GM10248 (cell line): ENCODE data around the gene LACRT.

Source experiments
- CTCF ChIA-PET: fragments of 300-600 bp; sonication (Branson Sonifier 250); formaldehyde crosslinking; extraction: SDS; loops from one replicate; lab custom pipeline; 2021; ENCODE audit warnings: antibody characterized with exemption; lab: Yijun Ruan, JAX
- POLR2A ChIA-PET: fragments of 350-650 bp; sonication (Branson Sonifier 250); formaldehyde crosslinking; extraction: SDS; loops from one replicate; lab custom pipeline; 2020; ENCODE audit warnings: antibody characterized with exemption; lab: Yijun Ruan, JAX
- DNase-seq: peaks from one replicate; pipeline ENCODE4 v3.0.0; 2012; ENCODE audit errors: extremely low spot score
- TF ChIP-seq, protein P1 (sequence below): IDR thresholded peaks from 2 replicates; pipeline ENCODE4 v1.5.1; 2012; ENCODE audit warnings: mild to moderate bottlenecking, low read depth; ENCODE audit errors: extremely low read depth, missing control alignments, control extremely low read depth

Gene LACRT

DNA sequence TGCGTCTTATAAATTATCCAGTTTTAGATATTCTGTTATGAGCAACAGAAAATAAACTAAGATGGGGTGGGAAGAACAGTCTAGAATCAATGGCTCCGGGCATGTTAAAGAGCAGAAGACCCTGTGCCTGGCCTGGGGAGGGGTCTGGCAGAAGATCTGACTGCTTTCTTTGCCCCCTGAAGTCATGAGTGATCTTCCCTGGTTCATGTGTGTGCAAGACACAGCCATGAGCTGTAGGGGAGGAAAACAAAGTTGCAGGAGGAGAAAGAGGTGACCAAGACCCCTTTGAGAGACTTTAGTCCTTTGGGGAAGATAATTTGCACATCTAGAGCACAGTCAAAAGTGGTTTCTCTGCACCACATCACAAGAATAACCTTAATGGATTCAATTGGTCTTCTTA lies 4.8 kb downstream of the LACRT start:
- TF ChIP-seq, protein P1, sequence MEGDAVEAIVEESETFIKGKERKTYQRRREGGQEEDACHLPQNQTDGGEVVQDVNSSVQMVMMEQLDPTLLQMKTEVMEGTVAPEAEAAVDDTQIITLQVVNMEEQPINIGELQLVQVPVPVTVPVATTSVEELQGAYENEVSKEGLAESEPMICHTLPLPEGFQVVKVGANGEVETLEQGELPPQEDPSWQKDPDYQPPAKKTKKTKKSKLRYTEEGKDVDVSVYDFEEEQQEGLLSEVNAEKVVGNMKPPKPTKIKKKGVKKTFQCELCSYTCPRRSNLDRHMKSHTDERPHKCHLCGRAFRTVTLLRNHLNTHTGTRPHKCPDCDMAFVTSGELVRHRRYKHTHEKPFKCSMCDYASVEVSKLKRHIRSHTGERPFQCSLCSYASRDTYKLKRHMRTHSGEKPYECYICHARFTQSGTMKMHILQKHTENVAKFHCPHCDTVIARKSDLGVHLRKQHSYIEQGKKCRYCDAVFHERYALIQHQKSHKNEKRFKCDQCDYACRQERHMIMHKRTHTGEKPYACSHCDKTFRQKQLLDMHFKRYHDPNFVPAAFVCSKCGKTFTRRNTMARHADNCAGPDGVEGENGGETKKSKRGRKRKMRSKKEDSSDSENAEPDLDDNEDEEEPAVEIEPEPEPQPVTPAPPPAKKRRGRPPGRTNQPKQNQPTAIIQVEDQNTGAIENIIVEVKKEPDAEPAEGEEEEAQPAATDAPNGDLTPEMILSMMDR = no peak
- ChIA-PET CTCF (interaction anchor here (1.4 kb wide), 2 partner anchors 18 to 28 kb away, joined by 3 to 4 read pairs; no protein-coding TSS in a partner anchor), POLR2A (no interaction called here)
- no peak for DNase-seq

DNA sequence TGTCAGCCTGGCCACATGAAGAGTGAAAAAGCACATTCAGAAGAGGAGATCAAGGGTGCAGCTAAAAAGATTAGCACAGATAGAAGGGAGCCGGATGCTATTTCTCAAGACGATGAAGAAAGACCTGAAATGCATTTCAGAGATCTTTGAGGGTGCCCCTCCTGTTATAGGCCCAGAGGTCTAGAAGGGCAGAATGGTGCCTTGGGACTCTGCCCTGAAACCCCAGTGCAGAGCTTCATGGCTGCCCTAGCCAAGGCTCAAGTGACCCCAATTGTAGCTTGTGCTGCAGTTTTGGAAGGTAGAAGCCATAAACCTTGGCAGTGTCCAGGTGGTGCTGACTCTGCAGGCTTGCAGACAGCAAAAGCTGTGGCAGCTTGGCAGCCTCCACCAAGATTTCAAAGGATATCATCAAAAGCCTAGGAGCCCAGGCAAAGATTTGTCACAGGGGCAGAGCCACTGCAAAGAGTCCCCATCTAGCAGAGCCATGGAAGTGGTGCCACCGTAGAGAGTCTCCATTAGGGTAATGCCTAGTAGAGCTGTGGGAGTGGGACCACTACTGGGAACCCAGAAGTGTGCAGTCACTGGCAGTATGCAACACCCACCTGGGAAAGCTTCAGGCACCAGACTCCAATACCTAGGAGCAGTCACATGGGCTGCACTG lies 6.4 kb downstream of the LACRT start:
- TF ChIP-seq, protein P1 = no peak
- ChIA-PET CTCF (interaction anchor here (0.8 to 1.4 kb wide), 2 partner anchors 16 to 48 kb away, joined by 3 read pairs; no protein-coding TSS in a partner anchor), POLR2A (no interaction called here)
- DNase-seq = no peak

DNA sequence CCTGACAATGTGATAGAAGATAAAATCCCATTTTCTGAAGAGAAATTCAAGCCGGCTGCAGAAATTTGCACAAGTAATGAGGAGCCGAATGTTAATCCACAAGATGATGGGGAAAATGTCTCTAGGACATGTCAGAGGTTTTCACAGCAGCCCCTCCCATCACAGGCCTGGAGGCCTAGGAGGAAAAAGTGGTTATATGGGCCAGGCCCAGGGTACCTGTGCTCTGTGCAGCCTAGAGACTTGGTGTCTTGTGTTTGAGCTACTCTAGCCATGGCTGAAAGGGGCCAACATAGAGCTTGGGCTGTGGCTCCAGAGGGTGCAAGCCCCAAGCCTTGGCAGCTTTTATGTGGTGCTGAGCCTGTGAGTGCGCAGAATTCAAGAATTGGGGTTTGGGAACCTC lies 7.4 kb downstream of the LACRT start:
- TF ChIP-seq, protein P1 = no peak
- ChIA-PET POLR2A (no interaction called here), CTCF (no interaction called here)
- DNase-seq = no peak

DNA sequence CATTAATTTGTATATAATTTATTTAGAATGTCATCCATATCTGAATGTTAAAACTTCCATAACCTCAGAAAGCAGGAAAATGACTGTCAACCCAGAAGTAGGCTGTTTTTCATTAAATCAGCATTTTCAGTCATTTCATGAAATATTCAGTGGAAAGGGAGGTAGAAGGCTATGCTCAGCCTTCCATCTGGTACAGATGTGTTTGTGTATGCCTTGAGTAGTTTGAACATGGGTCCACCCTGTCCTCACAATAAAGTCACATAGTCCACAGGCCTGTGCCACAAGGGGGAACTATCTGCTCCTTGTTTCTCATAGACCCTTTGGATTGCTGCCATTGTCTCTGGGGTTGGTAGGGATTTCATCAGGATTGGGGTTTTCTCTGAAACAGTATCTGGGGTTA lies 9.1 kb downstream of the LACRT start:
- TF ChIP-seq, protein P1 = no peak
- ChIA-PET POLR2A (no interaction called here), CTCF (no interaction called here)
- DNase-seq = no peak

DNA sequence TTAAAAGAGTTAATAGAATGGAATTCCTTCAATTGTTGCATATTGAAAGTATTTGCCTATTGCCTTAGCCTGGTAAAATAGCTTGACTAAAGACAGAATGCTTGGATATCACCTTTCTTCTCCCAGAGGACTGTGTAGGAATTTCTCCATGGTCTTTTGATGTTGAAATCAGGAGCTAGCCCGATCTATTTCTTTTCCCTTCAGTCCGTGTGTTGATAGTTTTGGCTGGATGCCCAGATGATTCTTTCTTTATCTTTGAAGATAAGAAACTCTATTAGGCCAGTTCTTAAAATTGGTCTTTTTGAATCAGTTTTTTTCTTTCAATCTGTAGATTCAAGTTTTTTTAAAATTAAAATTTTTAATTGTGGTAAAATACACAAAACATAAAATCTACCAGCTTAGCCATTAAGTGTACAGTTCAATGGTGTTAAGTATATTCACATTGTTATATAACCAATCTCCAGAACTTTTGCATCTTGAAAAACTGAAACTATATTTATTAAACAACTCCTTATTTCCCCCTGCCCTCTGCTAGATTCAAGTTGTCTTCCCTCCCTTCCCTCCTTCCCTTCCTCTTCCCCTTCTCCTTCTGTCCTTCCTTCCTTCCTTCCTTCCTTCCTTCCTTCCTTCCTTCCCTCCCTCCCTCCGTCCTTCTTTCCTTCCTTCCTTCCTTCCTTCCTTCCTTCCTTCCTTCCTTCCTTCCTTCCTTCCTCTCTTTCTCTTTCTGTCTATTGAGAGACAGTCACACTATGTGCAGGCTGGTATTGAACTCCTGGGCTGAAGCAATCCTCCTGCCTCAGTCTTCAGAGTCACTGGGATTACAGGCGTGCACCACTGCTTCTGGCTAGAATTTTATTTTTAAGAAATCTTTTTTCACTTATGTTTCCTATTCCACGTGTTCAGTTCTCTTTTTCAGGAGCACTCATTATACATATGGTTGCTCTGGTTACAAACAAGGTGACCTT lies 10.1 kb downstream of the LACRT start:
- DNase-seq = no peak
- CTCF ChIA-PET = no interaction called here
- TF ChIP-seq, protein P1 = no peak
- POLR2A ChIA-PET = no interaction called here

DNA sequence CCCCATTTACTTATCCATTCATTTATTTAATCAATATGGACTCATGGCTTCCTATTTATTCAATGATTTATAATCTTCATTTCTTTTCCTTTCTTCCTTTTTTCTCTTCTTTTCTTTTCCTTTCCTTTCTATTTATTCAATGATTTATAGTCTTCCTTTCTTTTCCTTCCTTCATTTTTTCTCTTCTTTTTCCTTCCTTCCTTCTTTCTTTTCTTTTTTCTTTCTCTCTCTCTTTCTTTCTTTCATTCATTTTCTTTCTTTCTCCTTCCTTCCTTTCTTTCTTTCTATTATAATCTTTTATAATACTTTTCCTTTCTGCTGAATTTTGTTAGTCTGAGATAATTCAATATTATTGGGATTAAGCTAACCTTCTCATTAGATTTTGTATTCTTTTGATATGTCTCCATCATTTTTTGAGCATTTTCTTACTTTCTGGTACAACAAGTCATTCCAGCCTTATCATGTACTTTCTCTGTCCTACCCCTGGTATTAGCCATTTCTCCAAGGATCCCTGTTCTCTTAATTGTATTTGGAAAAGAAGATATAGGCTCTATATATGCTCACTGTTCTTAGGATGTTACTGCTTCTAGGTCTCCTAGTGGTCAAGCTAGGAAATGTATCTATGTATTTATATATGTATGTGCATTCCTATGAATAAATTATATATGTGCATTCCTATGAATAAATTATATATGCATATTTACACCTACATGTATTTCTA lies 12.1 kb downstream of the LACRT start:
- CTCF ChIA-PET = interaction anchor here (1.1 kb wide), 1 partner anchor 26 kb away, joined by 3 read pairs; no protein-coding TSS in a partner anchor
- POLR2A ChIA-PET = no interaction called here
- DNase-seq = no peak

More for the DNA sequence above, 12.1 kb downstream of the LACRT start:
- TF ChIP-seq, protein P1 = no peak
